HG02610 (cell line): ENCODE measurements around the gene PRAMEF11.
"Not testable (repeated sequence)": the region's sequence is repeated elsewhere in the genome, so short reads cannot be mapped to it uniquely, and the experiment has no call there.

ENCODE experiments used
- ATAC-seq: cut with Tn5 transposase; IDR thresholded peaks from one replicate; pipeline ENCODE4 v1.9.1; 2021; ENCODE audit warnings: mild to moderate bottlenecking, moderate library complexity; ENCODE audit not compliant: unreplicated experiment

The PRAMEF11 gene

GRCh38 chr1:12831310-12831709, at the start of gene PRAMEF11:
PRAMEF11 (minus strand) TSS chr1:12831410; CDS start chr1:12828789, 2,621 bp downstream.
- ATAC-seq: not testable (repeated sequence)

GRCh38 chr1:12878453-12878852, 47.2 kb upstream of the PRAMEF11 start:
- not testable (repeated sequence) for ATAC-seq

- ATAC-seq: not testable (repeated sequence)
These were observed 32.1 kb upstream of the PRAMEF11 start for GRCh38 chr1:12863131-12863880.

GRCh38 chr1:12856786-12857185, 25.6 kb upstream of the PRAMEF11 start, which contains the start of gene PRAMEF2:
PRAMEF2 (plus strand) TSS chr1:12857086; CDS start chr1:12859010, 1,924 bp downstream.
- not testable (repeated sequence) for ATAC-seq

GRCh38 chr1:12851779-12852178, 20.6 kb upstream of the PRAMEF11 start:
- no peak for ATAC-seq

- not testable (repeated sequence) for ATAC-seq
These were observed 17.4 kb upstream of the PRAMEF11 start, which contains the start of gene HNRNPCL1 for GRCh38 chr1:12848620-12849019. HNRNPCL1 (minus strand) TSS chr1:12848720; CDS start chr1:12848289, 431 bp downstream.

- not testable (repeated sequence) for ATAC-seq
These were observed 2.0 kb upstream of the PRAMEF11 start for GRCh38 chr1:12833251-12833650.

- ATAC-seq: not testable (repeated sequence)
These were observed 12.1 kb downstream of the PRAMEF11 start for GRCh38 chr1:12819061-12819460.

- no peak for ATAC-seq
These were observed 19.8 kb downstream of the PRAMEF11 start for GRCh38 chr1:12811409-12811784.

- ATAC-seq: no peak
These were observed 20.4 kb downstream of the PRAMEF11 start for GRCh38 chr1:12810691-12811408.

- ATAC-seq: no peak
These were observed 21.3 kb downstream of the PRAMEF11 start for GRCh38 chr1:12809933-12810332.

- no peak for ATAC-seq
These were observed 31.5 kb downstream of the PRAMEF11 start for GRCh38 chr1:12799730-12800129.

GRCh38 chr1:12798911-12799310, 32.3 kb downstream of the PRAMEF11 start:
- no peak for ATAC-seq

GRCh38 chr1:12791097-12791496, 40.1 kb downstream of the PRAMEF11 start, which contains the start of gene PRAMEF1:
PRAMEF1 (plus strand) TSS chr1:12791397; CDS start chr1:12793228, 1,831 bp downstream.
- ATAC-seq: not testable (repeated sequence)

GRCh38 chr1:12784729-12785128, 46.5 kb downstream of the PRAMEF11 start:
- ATAC-seq: not testable (repeated sequence)

- ATAC-seq: not testable (repeated sequence)
These were observed 47.4 kb downstream of the PRAMEF11 start for GRCh38 chr1:12783783-12784182.

GRCh38 chr1:12781488-12781887, 49.7 kb downstream of the PRAMEF11 start:
- not testable (repeated sequence) for ATAC-seq

- ATAC-seq: no peak
These were observed 52.3 kb downstream of the PRAMEF11 start for GRCh38 chr1:12778907-12779306.

GRCh38 chr1:12778061-12778460, 53.1 kb downstream of the PRAMEF11 start:
- no peak for ATAC-seq

- ATAC-seq: no peak
These were observed 54.2 kb downstream of the PRAMEF11 start for GRCh38 chr1:12776801-12777557.

GRCh38 chr1:12775443-12775842, 55.8 kb downstream of the PRAMEF11 start:
- ATAC-seq: no peak
